HCT116 (cell line): Measurements from ENCODE around the gene SPEF1. TPM values are rescaled to one million over a fixed set of nuclear protein-coding genes. Genes with fewer than 3 reads are reported as not detected.

Source experiments
- ATAC-seq: fragments of 200-7000 bp; cut with Tn5 transposase; 2 replicates; pipeline ENCODE4 v1.9.1; 2020; ENCODE audit warnings: mild to moderate bottlenecking, moderate library complexity
- BruUV-seq: library from RNA; stranded (reverse); fragments of 400-500 nt; replicated peaks from 2 replicates; lab custom pipeline; 2021; lab: Mats Ljungman, UMichigan
- CTCF ChIA-PET: fragments of 300-600 bp; sonication (Branson Sonifier 250); formaldehyde crosslinking; loops from one replicate; lab custom pipeline; 2021; ENCODE audit warnings: antibody characterized with exemption; lab: Charles Lee
- POLR2A ChIA-PET: fragments of 300-600, 350-600 bp; sonication (Branson Sonifier 250); formaldehyde crosslinking; loops from one replicate; lab custom pipeline; 2021; ENCODE audit warnings: antibody characterized with exemption; lab: Charles Lee
- RAD21 ChIA-PET, 2 experiments: fragments of 300-600 bp; sonication (Branson Sonifier 250); formaldehyde crosslinking; loops; one replicate each; lab custom pipeline; 2023; ENCODE audit warnings: low total read pairs in 2 of 2; ENCODE audit not compliant: uncharacterized antibody in 2 of 2, unreplicated experiment in 2 of 2, low non-redundant PET in 1 of 2; lab: Charles Lee
- DNase-seq: peaks from one replicate; pipeline ENCODE4 v3.0.0-alpha.2; 2010; ENCODE audit warnings: low read depth, low spot score
- H2AFZ ChIP-seq: fragments of 200-600 bp; shearing (Covaris generic), sonication (generic); 2 replicates; pipeline ENCODE4 v1.6.1; 2017; ENCODE audit warnings: low read depth, mixed run types, mixed read lengths, antibody characterized with exemption, low read length; ENCODE audit not compliant: poor library complexity, severe bottlenecking
- H3K27ac ChIP-seq: 2 replicates; pipeline ENCODE4 v1.5.1; 2012; ENCODE audit warnings: low read depth, low read length
- H3K27me3 ChIP-seq: fragments of 200-600 bp; sonication (generic); 2 replicates; pipeline ENCODE4 v1.6.1; 2016; ENCODE audit warnings: mixed run types, low read length, mixed read lengths; ENCODE audit not compliant: insufficient read depth
- H3K36me3 ChIP-seq, 2 experiments: fragments of 200-500 bp in 1 of 2; fragments of 200-600 bp in 1 of 2; sonication (Bioruptor generic) in 1 of 2; sonication (generic) in 1 of 2; 2 replicates each; pipeline versions ENCODE4 v1.5.1 to v1.6.1; 2014 to 2016; ENCODE audit warnings: low read length in 2 of 2, inconsistent platforms in 1 of 2, mixed read lengths in 1 of 2, mixed run types in 1 of 2; ENCODE audit not compliant: insufficient read depth in 2 of 2, control insufficient read depth in 1 of 2
- H3K4me1 ChIP-seq, 2 experiments: fragments of 200-600 bp in 1 of 2; sonication (generic) in 1 of 2; 2 replicates each; pipeline versions ENCODE4 v1.5.1 to v1.6.1; 2012 to 2017; ENCODE audit warnings: low read length in 2 of 2, inconsistent platforms in 1 of 2, mild to moderate bottlenecking in 1 of 2, mixed read lengths in 1 of 2, mixed run types in 1 of 2, moderate library complexity in 1 of 2; ENCODE audit not compliant: insufficient read depth in 2 of 2, control insufficient read depth in 1 of 2
- H3K4me2 ChIP-seq: fragments of 200-600 bp; sonication (generic); 2 replicates; pipeline ENCODE4 v1.6.1; 2017; ENCODE audit warnings: mixed run types, low read length, mixed read lengths
- H3K4me3 ChIP-seq, 2 experiments: fragments of 200-600 bp in 1 of 2; sonication (generic) in 1 of 2; replicated peaks in 1 of 2; 2 replicates each; pipeline ENCODE4 v1.5.1; 2011 to 2016; ENCODE audit warnings: low read length in 2 of 2, control low read depth in 1 of 2, low read depth in 1 of 2, mild to moderate bottlenecking in 1 of 2, mixed read lengths in 1 of 2, mixed run types in 1 of 2
- H3K79me2 ChIP-seq: fragments of 200-600 bp; sonication (generic); 2 replicates; pipeline ENCODE4 v1.6.1; 2017; ENCODE audit warnings: mild to moderate bottlenecking, mixed run types, low read length, moderate library complexity, mixed read lengths; ENCODE audit not compliant: insufficient read depth
- H3K9ac ChIP-seq: fragments of 200-600 bp; sonication (generic); 2 replicates; pipeline ENCODE4 v1.6.1; 2016; ENCODE audit warnings: low read length, mixed read lengths
- H3K9me2 ChIP-seq: fragments of 200-600 bp; sonication (generic), shearing (Covaris generic); 2 replicates; pipeline ENCODE4 v1.6.1; 2017; ENCODE audit warnings: mixed run types, mild to moderate bottlenecking, moderate library complexity; ENCODE audit not compliant: insufficient read depth
- H3K9me3 ChIP-seq, 2 experiments: fragments of 200-500 bp in 1 of 2; fragments of 200-600 bp in 1 of 2; sonication (Bioruptor generic) in 1 of 2; sonication (generic) in 1 of 2; 2 replicates each; pipeline ENCODE4 v1.6.1; 2014 to 2017; ENCODE audit warnings: low read length in 2 of 2, mixed read lengths in 2 of 2, inconsistent platforms in 1 of 2, low read depth in 1 of 2, mild to moderate bottlenecking in 1 of 2, mixed run types in 1 of 2, moderate library complexity in 1 of 2; ENCODE audit not compliant: control insufficient read depth in 1 of 2, insufficient read depth in 1 of 2
- H4K20me1 ChIP-seq: fragments of 200-600 bp; sonication (generic), shearing (Covaris generic); 2 replicates; pipeline ENCODE4 v1.6.1; 2017; ENCODE audit warnings: mixed run types, mild to moderate bottlenecking, moderate library complexity; ENCODE audit not compliant: insufficient read depth
- CBX3 ChIP-seq: IDR thresholded peaks from 2 replicates; pipeline ENCODE4 v1.6.1; 2012; ENCODE audit warnings: low read depth
- CEBPB ChIP-seq: IDR thresholded peaks from 2 replicates; pipeline ENCODE4 v1.6.1; 2012; ENCODE audit warnings: low read depth
- CTCF ChIP-seq, 3 experiments: fragments of 200-600 bp in 1 of 3; sonication (generic) in 1 of 3; IDR thresholded peaks in 2 of 3; conservative IDR thresholded peaks in 1 of 3; 2 replicates each; pipeline ENCODE4 v1.5.1; 2012 to 2017; ENCODE audit warnings: low read depth in 2 of 3, low read length in 2 of 3, antibody characterized with exemption in 1 of 3, borderline replicate concordance in 1 of 3, control low read depth in 1 of 3, mild to moderate bottlenecking in 1 of 3, mixed read lengths in 1 of 3, mixed run types in 1 of 3, moderate library complexity in 1 of 3; ENCODE audit not compliant: insufficient read depth in 1 of 3
- EGR1 ChIP-seq: IDR thresholded peaks from 2 replicates; pipeline ENCODE4 v1.6.1; 2012; ENCODE audit warnings: low read depth
- EZH2 ChIP-seq: fragments of 200-600 bp; sonication (generic); IDR thresholded peaks from 2 replicates; pipeline ENCODE4 v1.6.1; 2017; ENCODE audit warnings: antibody characterized with exemption, mixed run types
- EZH2phosphoT487 ChIP-seq: fragments of 200-600 bp; IDR thresholded peaks from 2 replicates; pipeline ENCODE4 v1.6.1; 2018; ENCODE audit warnings: antibody characterized with exemption, borderline replicate concordance
- FOSL1 ChIP-seq: IDR thresholded peaks from 2 replicates; pipeline ENCODE4 v1.6.1; 2012; ENCODE audit warnings: low read depth
- POLR2A ChIP-seq: IDR thresholded peaks from 2 replicates; pipeline ENCODE4 v1.7.0; 2011; ENCODE audit warnings: borderline replicate concordance; ENCODE audit not compliant: insufficient read depth, insufficient read length; ENCODE audit errors: extremely low read depth
- POLR2AphosphoS5 ChIP-seq: IDR thresholded peaks from 2 replicates; pipeline ENCODE4 v1.6.1; 2011; ENCODE audit warnings: mild to moderate bottlenecking, low read depth, low read length, moderate library complexity
- RAD21 ChIP-seq: IDR thresholded peaks from 2 replicates; pipeline ENCODE4 v1.6.1; 2012; ENCODE audit warnings: low read depth, mild to moderate bottlenecking
- SP1 ChIP-seq: IDR thresholded peaks from 2 replicates; pipeline ENCODE4 v1.6.1; 2012; ENCODE audit warnings: low read depth
- YY1 ChIP-seq: IDR thresholded peaks from 2 replicates; pipeline ENCODE4 v1.6.1; 2011; ENCODE audit warnings: low read length, low read depth, moderate library complexity, mild to moderate bottlenecking; ENCODE audit not compliant: insufficient replicate concordance; ENCODE audit errors: extremely low read depth
- ZFX ChIP-seq: fragments of 450-650 bp; IDR thresholded peaks from 2 replicates; pipeline ENCODE4 v1.6.1; 2017
- intact Hi-C: fragments of 100-400 bp; cut with micrococcal nuclease; formaldehyde crosslinking; loops from 2 replicates; pipeline ENCODE4 v1.10.0; 2022
- total RNA-seq: library from RNA; stranded (reverse); gene quantifications from one replicate; pipeline ENCODE4 v1.2.1, GENCODE V29; 2021; ENCODE audit not compliant: unreplicated experiment
- TF ChIP-seq, protein P1 (sequence below): IDR thresholded peaks from 2 replicates; pipeline ENCODE4 v1.6.1; 2012

Gene SPEF1
- total RNA-seq, 1 experiment from 2014 or later: 0.93 TPM

DNA sequence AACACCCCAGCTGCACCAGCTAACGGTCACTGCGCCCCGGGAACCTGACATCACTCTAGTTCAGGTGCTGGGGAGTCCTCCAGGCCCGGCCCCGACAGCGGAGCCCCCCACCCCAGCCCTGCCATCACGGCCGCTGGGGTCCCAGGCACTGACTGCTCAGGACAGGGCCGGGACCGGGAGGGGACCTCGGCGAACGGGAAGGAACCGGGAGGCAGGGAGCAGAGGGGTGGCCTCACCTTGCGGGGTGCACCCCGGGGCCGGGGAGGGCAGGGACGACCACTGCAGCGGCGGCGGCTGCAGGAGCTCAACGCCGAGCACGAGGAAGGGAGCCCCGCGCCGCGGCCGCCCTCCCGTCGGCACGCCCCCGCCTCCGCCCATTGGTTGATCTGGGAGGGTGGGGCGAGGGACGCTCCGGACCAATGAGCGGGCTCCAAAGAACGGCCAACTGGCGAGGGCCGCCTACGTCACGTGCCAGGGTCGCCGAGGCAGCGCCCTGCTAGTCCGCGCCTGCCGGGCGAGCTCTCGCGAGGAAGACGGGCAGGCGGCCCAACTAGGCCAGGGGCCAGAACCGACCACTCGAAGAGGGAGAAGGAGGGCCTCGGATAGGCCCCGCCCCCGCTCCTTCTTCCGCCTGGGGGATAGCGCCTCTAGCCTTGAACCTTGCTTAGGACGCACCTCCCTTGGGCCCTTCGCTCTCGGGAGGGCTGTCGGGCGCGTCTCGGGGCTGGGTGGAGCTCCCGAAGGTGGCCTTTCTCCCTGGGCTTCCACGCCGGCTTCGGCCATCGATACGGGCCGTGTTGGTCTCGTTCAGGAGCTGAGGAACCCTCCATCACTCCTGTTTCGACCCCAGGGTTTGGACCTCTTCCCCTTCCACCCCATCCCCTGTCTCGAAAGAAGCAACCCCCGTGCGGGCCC is 13.6 kb downstream of the SPEF1 start, which contains the start of gene ADISSP (continued):
- no peak for TF ChIP-seq CEBPB
- peak; percentile 23; the same call in 1 of the 2 replicates for TF ChIP-seq ZFX
- peak; percentile 31 for TF ChIP-seq POLR2A
- TF ChIP-seq, protein P1, sequence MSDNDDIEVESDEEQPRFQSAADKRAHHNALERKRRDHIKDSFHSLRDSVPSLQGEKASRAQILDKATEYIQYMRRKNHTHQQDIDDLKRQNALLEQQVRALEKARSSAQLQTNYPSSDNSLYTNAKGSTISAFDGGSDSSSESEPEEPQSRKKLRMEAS: peak; percentile 96
- peak; percentile 78 for TF ChIP-seq POLR2AphosphoS5
- no peak for TF ChIP-seq YY1
- TF ChIP-seq EGR1: peak; percentile 87

DNA sequence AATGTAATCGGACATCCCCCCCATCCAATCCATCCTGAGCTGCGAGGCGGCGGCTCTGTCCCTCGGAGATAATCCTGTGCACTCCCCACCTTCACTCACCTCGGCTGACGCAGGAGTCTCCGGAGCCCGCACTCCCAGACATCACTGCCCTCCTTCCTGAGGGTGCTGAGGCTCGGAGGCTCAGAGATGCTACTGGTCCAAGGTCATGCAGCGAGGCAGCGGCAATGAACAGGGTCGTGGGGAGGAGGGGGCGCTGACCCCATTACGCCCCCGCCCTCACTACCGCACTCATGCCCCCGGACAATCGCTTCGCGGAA is 14.2 kb downstream of the SPEF1 start:
- H3K9ac ChIP-seq: peak overlapping the region; percentile 86
- H3K4me2 ChIP-seq: peak overlapping the region; percentile 90
- peaks cover 47% of the 10 kb centered on the region for H3K79me2 ChIP-seq
- peaks cover 12 to 36% of the 10 kb centered on the region in 2 experiments for H3K4me1 ChIP-seq
- no peak for DNase-seq
- ATAC-seq: no peak
- RAD21 ChIA-PET: interaction anchor here in 1 of 2 experiments (0.6 to 1.0 kb wide), 2 partner anchors 14 to 78 kb away, joined by 3 to 4 read pairs; partner anchors contain the start of gene SPEF1
- intact Hi-C loops: loop anchor here (5.0 kb wide), 1 partner anchor 205 kb away; no protein-coding TSS in a partner anchor
- H3K27ac ChIP-seq: peak overlapping the region; percentile 65
- no peak overlapping the region for H2AFZ ChIP-seq
- POLR2A ChIA-PET: interaction anchor here (0.8 to 1.0 kb wide), 3 partner anchors 10 to 54 kb away, joined by 3 to 5 read pairs (median 3); partner anchors contain the start of gene SPEF1
- CTCF ChIA-PET: interaction anchor here (1.1 to 2.6 kb wide), 10 partner anchors 14 to 203 kb away, joined by 3 to 23 read pairs (median 10); partner anchors contain the start of genes AP5S1, CENPB and SPEF1
- no peaks in the 10 kb centered on the region for H3K9me3 ChIP-seq
- no peaks in the 10 kb centered on the region for H4K20me1 ChIP-seq
- TF ChIP-seq EZH2 (no peak), EGR1 (no peak), POLR2AphosphoS5 (no peak), SP1 (no peak), CTCF (IDR thresholded peaks at IDR 0.05 in 2 of 3, conservative IDR thresholded peaks at IDR 0.05 in 1 of 3; ENCODE audit: borderline replicate concordance in 1 of 3, insufficient read depth in 1 of 3, low read depth in 2 of 3, low read length in 2 of 3) (no peak), RAD21 (no peak), ZFX (no peak), EZH2phosphoT487 (no peak), YY1 (no peak), FOSL1 (no peak), CBX3 (no peak)
- TF ChIP-seq, all 23 proteins: peak for 0
- Histone ChIP-seq H3K27me3 (no peaks in the 10 kb centered on the region), H3K9me2 (no peaks in the 10 kb centered on the region), H3K4me3 (peak overlapping the region; percentile 84 to 91), H3K36me3 (peaks cover 0 to 6% of the 10 kb centered on the region in 2 experiments; a peak in 1 of 4 replicates)
- no TSS peak for BruUV-seq
